BLaER1 treated with 17β-estradiol and CSF1 and Interleukin-3, amounts not matched to agents 10 nM and 100 nM (cell line): ENCODE results near the gene DMD.

ENCODE experiments used
- H3K27ac ChIP-seq, 11 experiments: shearing (Covaris generic); formaldehyde crosslinking; 2 replicates each; pipeline ENCODE4 v1.8.1; 2022
- H3K27me3 ChIP-seq, 11 experiments: shearing (Covaris generic); formaldehyde crosslinking; 2 replicates each; pipeline ENCODE4 v1.8.1; 2022
- H3K36me3 ChIP-seq, 11 experiments: shearing (Covaris generic); formaldehyde crosslinking; 2 replicates each; pipeline ENCODE4 v1.8.1; 2022
- H3K4me1 ChIP-seq, 10 experiments: shearing (Covaris generic); formaldehyde crosslinking; 2 replicates each; pipeline ENCODE4 v1.8.1; 2022
- H3K4me2 ChIP-seq, 11 experiments: shearing (Covaris generic); formaldehyde crosslinking; 2 replicates each; pipeline ENCODE4 v1.8.1; 2022
- H3K4me3 ChIP-seq, 10 experiments: shearing (Covaris generic); formaldehyde crosslinking; 2 replicates each; pipeline ENCODE4 v1.8.1; 2022
- H3K9ac ChIP-seq, 11 experiments: shearing (Covaris generic); formaldehyde crosslinking; 2 replicates each; pipeline ENCODE4 v1.8.1; 2022
- H3K9me3 ChIP-seq, 11 experiments: shearing (Covaris generic); formaldehyde crosslinking; replicated peaks in 1 of 11; 2 replicates each; pipeline ENCODE4 v1.8.1; 2022
- H4K20me1 ChIP-seq, 11 experiments: shearing (Covaris generic); formaldehyde crosslinking; 2 replicates each; pipeline ENCODE4 v1.8.1; 2022
- Cebpa-rat ChIP-seq, 11 experiments: shearing (Covaris generic); IDR thresholded peaks; 2 replicates each; pipeline ENCODE4 v1.8.1; 2022

The DMD gene

GRCh38 chrX:31653422-31653821 lies 1557.9 kb downstream of the DMD start:
- no peak for TF ChIP-seq Cebpa-rat (IDR thresholded peaks at IDR 0.05)
- Histone ChIP-seq H3K4me2 (peak overlapping the region in 3 of 11 experiments; percentile 35 to 69 (median 59); a peak in 5 of 22 replicates), H3K9ac (peak overlapping the region in 1 of 11 experiments; percentile 40; a peak in 1 of 22 replicates), H3K9me3 (no peaks in the 10 kb centered on the region), H3K27me3 (peaks cover 74 to 96% (median 89%) of the 10 kb centered on the region in 11 experiments), H3K27ac (peak overlapping the region in 3 of 11 experiments; percentile 49 to 70 (median 49); a peak in 5 of 22 replicates), H4K20me1 (no peaks in the 10 kb centered on the region), H3K4me3 (no peak overlapping the region), H3K4me1 (peaks cover 0 to 49% (median 0%) of the 10 kb centered on the region in 10 experiments; a peak in 5 of 20 replicates), H3K36me3 (no peaks in the 10 kb centered on the region)

GRCh38 chrX:31652650-31653049 lies 1558.7 kb downstream of the DMD start:
- no peak for TF ChIP-seq Cebpa-rat (IDR thresholded peaks at IDR 0.05)
- H3K4me3 ChIP-seq: no peak overlapping the region
- peaks cover 79 to 97% (median 92%) of the 10 kb centered on the region in 11 experiments for H3K27me3 ChIP-seq
- peak overlapping the region in 1 of 11 experiments; percentile 40; a peak in 1 of 22 replicates for H3K9ac ChIP-seq
- peak overlapping the region in 3 of 11 experiments; percentile 49 to 70 (median 49); a peak in 5 of 22 replicates for H3K27ac ChIP-seq
- H4K20me1 ChIP-seq: no peaks in the 10 kb centered on the region
- H3K36me3 ChIP-seq: no peaks in the 10 kb centered on the region
- H3K4me1 ChIP-seq: peaks cover 0 to 49% (median 0%) of the 10 kb centered on the region in 10 experiments; a peak in 5 of 20 replicates
- H3K9me3 ChIP-seq: no peaks in the 10 kb centered on the region
- peak overlapping the region in 3 of 11 experiments; percentile 35 to 69 (median 59); a peak in 4 of 22 replicates for H3K4me2 ChIP-seq

- H3K4me3 ChIP-seq: no peak overlapping the region
- H3K9ac ChIP-seq: no peak overlapping the region
- no peaks in the 10 kb centered on the region for H4K20me1 ChIP-seq
- H3K4me2 ChIP-seq: no peak overlapping the region
- H3K4me1 ChIP-seq: peaks cover 0 to 28% (median 0%) of the 10 kb centered on the region in 10 experiments; a peak in 5 of 20 replicates
- no peaks in the 10 kb centered on the region for H3K36me3 ChIP-seq
- TF ChIP-seq Cebpa-rat (IDR thresholded peaks at IDR 0.05): no peak
- peaks cover 81 to 97% (median 93%) of the 10 kb centered on the region in 11 experiments for H3K27me3 ChIP-seq
- H3K9me3 ChIP-seq: no peaks in the 10 kb centered on the region
- no peak overlapping the region for H3K27ac ChIP-seq
Observed at GRCh38 chrX:31649201-31649600, 1562.1 kb downstream of the DMD start.

- Histone ChIP-seq H3K4me2 (no peak overlapping the region), H3K27ac (no peak overlapping the region), H3K4me3 (no peak overlapping the region), H4K20me1 (peaks cover 0 to 3% (median 0%) of the 10 kb centered on the region in 11 experiments; a peak in 3 of 22 replicates), H3K4me1 (peaks cover 0 to 7% (median 0%) of the 10 kb centered on the region in 10 experiments; a peak in 1 of 20 replicates), H3K27me3 (peaks cover 94 to 99% (median 97%) of the 10 kb centered on the region in 11 experiments), H3K9ac (no peak overlapping the region), H3K9me3 (no peaks in the 10 kb centered on the region), H3K36me3 (no peaks in the 10 kb centered on the region)
- TF ChIP-seq Cebpa-rat (IDR thresholded peaks at IDR 0.05): no peak
Observed at GRCh38 chrX:31633349-31633748, 1578.0 kb downstream of the DMD start.

GRCh38 chrX:31629195-31629594 lies 1582.2 kb downstream of the DMD start:
- no peak overlapping the region for H3K9ac ChIP-seq
- no peak overlapping the region for H3K27ac ChIP-seq
- H3K27me3 ChIP-seq: peaks cover 89 to 99% (median 97%) of the 10 kb centered on the region in 11 experiments
- no peak overlapping the region for H3K4me3 ChIP-seq
- no peaks in the 10 kb centered on the region for H3K9me3 ChIP-seq
- peaks cover 0 to 3% (median 0%) of the 10 kb centered on the region in 11 experiments; a peak in 3 of 22 replicates for H4K20me1 ChIP-seq
- H3K36me3 ChIP-seq: no peaks in the 10 kb centered on the region
- peak overlapping the region in 1 of 11 experiments; percentile 2; a peak in 1 of 22 replicates for H3K4me2 ChIP-seq
- peaks cover 0 to 7% (median 0%) of the 10 kb centered on the region in 10 experiments; a peak in 1 of 20 replicates for H3K4me1 ChIP-seq
- no peak for TF ChIP-seq Cebpa-rat (IDR thresholded peaks at IDR 0.05)

- H3K27me3 ChIP-seq: peaks cover 89 to 100% (median 99%) of the 10 kb centered on the region in 11 experiments
- H3K4me2 ChIP-seq: no peak overlapping the region
- peaks cover 0 to 3% (median 0%) of the 10 kb centered on the region in 11 experiments; a peak in 1 of 22 replicates for H4K20me1 ChIP-seq
- H3K9ac ChIP-seq: no peak overlapping the region
- peaks cover 0 to 5% (median 0%) of the 10 kb centered on the region in 11 experiments; a peak in 5 of 22 replicates for H3K9me3 ChIP-seq
- H3K36me3 ChIP-seq: no peaks in the 10 kb centered on the region
- H3K27ac ChIP-seq: no peak overlapping the region
- no peak overlapping the region for H3K4me3 ChIP-seq
- no peak for TF ChIP-seq Cebpa-rat (IDR thresholded peaks at IDR 0.05)
- no peaks in the 10 kb centered on the region for H3K4me1 ChIP-seq
Observed at GRCh38 chrX:31609130-31609529, 1602.2 kb downstream of the DMD start.

GRCh38 chrX:31608638-31609037 lies 1602.7 kb downstream of the DMD start:
- Histone ChIP-seq H3K4me1 (no peaks in the 10 kb centered on the region), H4K20me1 (peaks cover 0 to 3% (median 0%) of the 10 kb centered on the region in 11 experiments; a peak in 1 of 22 replicates), H3K27me3 (peaks cover 89 to 100% (median 99%) of the 10 kb centered on the region in 11 experiments), H3K27ac (no peak overlapping the region), H3K9me3 (peaks cover 0 to 5% (median 4%) of the 10 kb centered on the region in 11 experiments; a peak in 6 of 22 replicates), H3K4me3 (no peak overlapping the region), H3K4me2 (no peak overlapping the region), H3K9ac (no peak overlapping the region), H3K36me3 (no peaks in the 10 kb centered on the region)
- TF ChIP-seq Cebpa-rat (IDR thresholded peaks at IDR 0.05): no peak

- Histone ChIP-seq H3K9ac (no peak overlapping the region), H3K9me3 (peaks cover 0 to 6% (median 4%) of the 10 kb centered on the region in 11 experiments; a peak in 6 of 22 replicates), H3K4me1 (no peaks in the 10 kb centered on the region), H3K36me3 (no peaks in the 10 kb centered on the region), H3K4me2 (no peak overlapping the region), H3K27ac (no peak overlapping the region), H3K27me3 (peaks cover 91 to 100% (median 99%) of the 10 kb centered on the region in 11 experiments), H3K4me3 (no peak overlapping the region), H4K20me1 (peaks cover 0 to 3% (median 0%) of the 10 kb centered on the region in 11 experiments; a peak in 1 of 22 replicates)
- no peak for TF ChIP-seq Cebpa-rat (IDR thresholded peaks at IDR 0.05)
Observed at GRCh38 chrX:31606771-31607170, 1604.6 kb downstream of the DMD start.

- peaks cover 93 to 100% (median 100%) of the 10 kb centered on the region in 11 experiments for H3K27me3 ChIP-seq
- peaks cover 0 to 6% (median 4%) of the 10 kb centered on the region in 11 experiments; a peak in 6 of 22 replicates for H3K9me3 ChIP-seq
- peaks cover 0 to 1% (median 0%) of the 10 kb centered on the region in 11 experiments; a peak in 1 of 22 replicates for H4K20me1 ChIP-seq
- H3K4me3 ChIP-seq: no peak overlapping the region
- no peak overlapping the region for H3K4me2 ChIP-seq
- H3K36me3 ChIP-seq: no peaks in the 10 kb centered on the region
- H3K27ac ChIP-seq: no peak overlapping the region
- H3K4me1 ChIP-seq: no peaks in the 10 kb centered on the region
- TF ChIP-seq Cebpa-rat (IDR thresholded peaks at IDR 0.05): no peak
- no peak overlapping the region for H3K9ac ChIP-seq
Observed at GRCh38 chrX:31604629-31605221, 1606.6 kb downstream of the DMD start.
